B cell (primary cell): ENCODE results near the gene LIMCH1. TPM values are rescaled to one million over a fixed set of nuclear protein-coding genes. Genes with fewer than 3 reads are reported as not detected.

Experiments used
- ATAC-seq: fragments of 200-7000 bp; cut with Tn5 transposase; one replicate; pipeline ENCODE4 v1.10.0; 2021; ENCODE audit warnings: low read depth, mild to moderate bottlenecking, moderate number of reproducible peaks, moderate library complexity
- CTCF ChIA-PET: fragments of 350-600 bp; sonication (Branson Sonifier 250); formaldehyde crosslinking; loops from one replicate; lab custom pipeline; 2021; ENCODE audit warnings: antibody characterized with exemption, inconsistent platforms; lab: Charles Lee
- POLR2A ChIA-PET: fragments of 350-600 bp; sonication (Branson Sonifier 250); formaldehyde crosslinking; loops from one replicate; lab custom pipeline; 2021; ENCODE audit warnings: antibody characterized with exemption; lab: Charles Lee
- DNase-seq: peaks from one replicate; pipeline ENCODE4 v3.0.0; 2013
- H2AFZ ChIP-seq: 2 replicates; pipeline ENCODE4 v1.6.1; 2012; ENCODE audit warnings: mild to moderate bottlenecking, low read depth, low read length; ENCODE audit not compliant: insufficient read depth, poor library complexity, severe bottlenecking
- H3K27ac ChIP-seq, 2 donors: 1 replicate in 1 of 2; 2 replicates in 1 of 2; pipeline ENCODE4 v1.5.1; 2012 to 2013; ENCODE audit warnings: low read length in 2 of 2, mild to moderate bottlenecking in 2 of 2, moderate library complexity in 1 of 2
- H3K27me3 ChIP-seq, 4 experiments: fragments of 200-600 bp in 1 of 4; sonication (generic) in 1 of 4; replicated peaks in 1 of 4; 1 replicate in 2 of 4; 2 replicates in 2 of 4; pipeline versions ENCODE4 v1.6.1 to v1.7.0; 2013 to 2016; ENCODE audit warnings: low read length in 3 of 4, mild to moderate bottlenecking in 2 of 4, mixed read lengths in 1 of 4, moderate library complexity in 1 of 4; ENCODE audit not compliant: insufficient read depth in 4 of 4, control insufficient read depth in 3 of 4; ENCODE audit errors: control extremely low read depth in 1 of 4
- H3K36me3 ChIP-seq, 2 experiments: replicated peaks in 1 of 2; 1 replicate in 1 of 2; 2 replicates in 1 of 2; pipeline versions ENCODE4 v1.6.1 to v1.7.1; 2013; ENCODE audit warnings: low read length in 1 of 2; ENCODE audit not compliant: insufficient read depth in 2 of 2, control insufficient read depth in 1 of 2; ENCODE audit errors: control extremely low read depth in 1 of 2, extremely low read depth in 1 of 2
- H3K4me1 ChIP-seq, 2 donors: fragments of 200-600 bp in 1 of 2; sonication (generic) in 1 of 2; 1 replicate in 1 of 2; 2 replicates in 1 of 2; pipeline versions ENCODE4 v1.5.1 to v1.6.1; 2013 to 2017; ENCODE audit warnings: low read length in 2 of 2; ENCODE audit not compliant: control insufficient read depth in 2 of 2, insufficient read depth in 2 of 2
- H3K4me2 ChIP-seq: replicated peaks from 2 replicates; pipeline ENCODE3; 2012; ENCODE audit warnings: mild to moderate bottlenecking, low read depth, low read length; ENCODE audit not compliant: poor library complexity, severe bottlenecking
- H3K4me3 ChIP-seq, 5 experiments: fragments of 200-600 bp in 1 of 5; sonication (generic) in 1 of 5; 1 replicate in 3 of 5; 2 replicates in 2 of 5; pipeline versions ENCODE4 v1.5.1 to v1.7.0; 2011 to 2016; ENCODE audit warnings: low read length in 4 of 5, mild to moderate bottlenecking in 4 of 5, low read depth in 2 of 5, control low read depth in 1 of 5, moderate library complexity in 1 of 5; ENCODE audit not compliant: insufficient read depth in 1 of 5; ENCODE audit errors: control extremely low read depth in 1 of 5, extremely low read depth in 1 of 5
- H3K79me2 ChIP-seq: fragments of 200-600 bp; sonication (generic); one replicate; pipeline ENCODE4 v1.6.0; 2016; ENCODE audit warnings: low read length; ENCODE audit not compliant: control insufficient read depth, insufficient read depth
- H3K9ac ChIP-seq: fragments of 200-600 bp; sonication (generic); 2 replicates; pipeline ENCODE4 v1.6.1; 2017; ENCODE audit warnings: mild to moderate bottlenecking, low read length, moderate library complexity
- H3K9me3 ChIP-seq, 3 donors: one replicate each; pipeline versions ENCODE4 v1.6.1 to v1.7.1; 2013; ENCODE audit warnings: low read length in 2 of 3; ENCODE audit not compliant: control insufficient read depth in 2 of 3, insufficient read depth in 1 of 3; ENCODE audit errors: control extremely low read depth in 1 of 3
- H4K20me1 ChIP-seq: 2 replicates; pipeline ENCODE4 v1.6.0; 2012; ENCODE audit warnings: mild to moderate bottlenecking, low read length; ENCODE audit not compliant: insufficient read depth, control insufficient read depth, poor library complexity, severe bottlenecking
- H3K27ac Mint-ChIP-seq: one replicate; pipeline ENCODE4 v1.8.0; 2021; ENCODE audit warnings: mixed read lengths
- H3K27me3 Mint-ChIP-seq: one replicate; pipeline ENCODE4 v1.8.0; 2021; ENCODE audit warnings: mixed read lengths
- H3K4me1 Mint-ChIP-seq: one replicate; pipeline ENCODE4 v1.8.0; 2021; ENCODE audit warnings: mixed read lengths
- H3K4me3 Mint-ChIP-seq: one replicate; pipeline ENCODE4 v1.8.0; 2021; ENCODE audit warnings: mixed read lengths
- H3K9me3 Mint-ChIP-seq: one replicate; pipeline ENCODE4 v1.8.0; 2022; ENCODE audit warnings: mixed read lengths; ENCODE audit not compliant: insufficient read depth
- CTCF ChIP-seq: fragments of 200-600 bp; IDR thresholded peaks from one replicate; pipeline ENCODE4 v1.8.0; 2022; ENCODE audit warnings: antibody characterized with exemption, mild to moderate bottlenecking
- EZH2 ChIP-seq: IDR thresholded peaks from 2 replicates; pipeline ENCODE4 v1.6.1; 2012; ENCODE audit warnings: borderline replicate concordance, low read depth, mild to moderate bottlenecking, moderate library complexity, low read length; ENCODE audit not compliant: insufficient read depth, poor library complexity, severe bottlenecking
- WGBS: methylation state at CpG from one replicate; pipeline ENCODE4 v1.1.5; 2013; ENCODE audit warnings: missing lambda C conversion rate; ENCODE audit not compliant: insufficient coverage; 5-methylcytosine and 5-hydroxymethylcytosine counted together
- intact Hi-C: fragments of 100-400 bp; cut with micrococcal nuclease; formaldehyde crosslinking; loops from one replicate; pipeline ENCODE4 v1.10.0; 2022
- polyA plus RNA-seq: library from polyadenylated mRNA; depleted of rRNA; stranded (reverse); fragments of >200 nt; gene quantifications from 2 replicates; pipeline ENCODE4 v1.2.3, GENCODE V29; 2012
- total RNA-seq, 2 donors: library from RNA; stranded (reverse); fragments of 120-200 nt in 1 of 2; gene quantifications; 1 replicate in 1 of 2; 2 replicates in 1 of 2; pipeline versions ENCODE4 v1.2.3 to v1.2.4, GENCODE V29; 2013 to 2022

Gene LIMCH1
- total and polyA plus RNA-seq, 2 donors (not counting 1 experiment from before 2014, with no cell fraction given) = not detected

- CTCF ChIA-PET = no interaction called here
- no peak overlapping the region for H3K4me3 ChIP-seq
Measured at GRCh38 chr4:41638203-41638602, 100.2 kb downstream of the LIMCH1 start.

GRCh38 chr4:41638866-41639265 is 100.9 kb downstream of the LIMCH1 start:
- intact Hi-C loops = no loop called here
- no peaks in the 10 kb centered on the region for H3K9me3 Mint-ChIP-seq
- TF ChIP-seq EZH2 = no peak
- no peak for TF ChIP-seq CTCF
- H3K27me3 ChIP-seq = no peaks in the 10 kb centered on the region
- H3K27ac ChIP-seq = no peak overlapping the region
- peaks cover 33% of the 10 kb centered on the region for H3K27me3 Mint-ChIP-seq
- WGBS = no CpG with 5 or more reads among the region's 4 CpGs
- H2AFZ ChIP-seq = no peak overlapping the region
- H3K27ac Mint-ChIP-seq = no peak overlapping the region
- CTCF ChIA-PET = no interaction called here
- H3K4me1 ChIP-seq = no peaks in the 10 kb centered on the region
- H3K4me1 Mint-ChIP-seq = no peaks in the 10 kb centered on the region
- POLR2A ChIA-PET = no interaction called here
- no peaks in the 10 kb centered on the region for H3K79me2 ChIP-seq
- H3K9ac ChIP-seq = no peak overlapping the region
- ATAC-seq (no peak), DNase-seq (no peak)
- H3K9me3 ChIP-seq = no peaks in the 10 kb centered on the region
- H3K4me3 ChIP-seq = no peak overlapping the region
- H4K20me1 ChIP-seq = no peaks in the 10 kb centered on the region
- no peak overlapping the region for H3K4me2 ChIP-seq
- no peaks in the 10 kb centered on the region for H3K36me3 ChIP-seq
- no peak overlapping the region for H3K4me3 Mint-ChIP-seq

More at GRCh38 chr4:41638203-41638602, 100.2 kb downstream of the LIMCH1 start:
- no peak overlapping the region for H3K9ac ChIP-seq
- no peak overlapping the region for H3K4me3 Mint-ChIP-seq
- no peaks in the 10 kb centered on the region for H3K4me1 Mint-ChIP-seq
- intact Hi-C loops = no loop called here
- H4K20me1 ChIP-seq = no peaks in the 10 kb centered on the region
- no peaks in the 10 kb centered on the region for H3K9me3 ChIP-seq
- 100% methylated on average over 1 of the region's 3 CpGs for WGBS
- no peaks in the 10 kb centered on the region for H3K4me1 ChIP-seq
- H3K36me3 ChIP-seq = no peaks in the 10 kb centered on the region
- H3K79me2 ChIP-seq = no peaks in the 10 kb centered on the region
- no peaks in the 10 kb centered on the region for H3K27me3 ChIP-seq
- DNase-seq = no peak
- H3K27ac Mint-ChIP-seq = no peak overlapping the region
- no peak overlapping the region for H3K4me2 ChIP-seq
- no peak for TF ChIP-seq CTCF
- no peak for TF ChIP-seq EZH2
- POLR2A ChIA-PET = no interaction called here
- no peak overlapping the region for H3K27ac ChIP-seq
- peaks cover 32% of the 10 kb centered on the region for H3K27me3 Mint-ChIP-seq
- ATAC-seq = no peak
- H2AFZ ChIP-seq = no peak overlapping the region
- no peaks in the 10 kb centered on the region for H3K9me3 Mint-ChIP-seq
